Subcutaneous adipose tissue (tissue), 4 donors: Measurements from ENCODE around the gene FN1. TPM values are rescaled to one million over a fixed set of nuclear protein-coding genes. Genes with fewer than 3 reads are reported as not detected.

ENCODE experiments used
- total RNA-seq, 4 donors: library from RNA; depleted of rRNA; stranded (reverse); fragments of >200 nt; gene quantifications; one replicate each; pipeline ENCODE4 v1.1.0, GENCODE V29; 2016
- TF ChIP-seq, protein P1 (sequence below): fragments of 450-650 bp; IDR thresholded peaks from one replicate; pipeline ENCODE4 v1.5.1; 2016; ENCODE audit warnings: low read depth, mild to moderate bottlenecking, control low read depth, antibody characterized with exemption, moderate library complexity

The FN1 gene
- total RNA-seq, 4 donors from 2014 or later, result 80.4 to 1,315 (median 407) TPM

DNA sequence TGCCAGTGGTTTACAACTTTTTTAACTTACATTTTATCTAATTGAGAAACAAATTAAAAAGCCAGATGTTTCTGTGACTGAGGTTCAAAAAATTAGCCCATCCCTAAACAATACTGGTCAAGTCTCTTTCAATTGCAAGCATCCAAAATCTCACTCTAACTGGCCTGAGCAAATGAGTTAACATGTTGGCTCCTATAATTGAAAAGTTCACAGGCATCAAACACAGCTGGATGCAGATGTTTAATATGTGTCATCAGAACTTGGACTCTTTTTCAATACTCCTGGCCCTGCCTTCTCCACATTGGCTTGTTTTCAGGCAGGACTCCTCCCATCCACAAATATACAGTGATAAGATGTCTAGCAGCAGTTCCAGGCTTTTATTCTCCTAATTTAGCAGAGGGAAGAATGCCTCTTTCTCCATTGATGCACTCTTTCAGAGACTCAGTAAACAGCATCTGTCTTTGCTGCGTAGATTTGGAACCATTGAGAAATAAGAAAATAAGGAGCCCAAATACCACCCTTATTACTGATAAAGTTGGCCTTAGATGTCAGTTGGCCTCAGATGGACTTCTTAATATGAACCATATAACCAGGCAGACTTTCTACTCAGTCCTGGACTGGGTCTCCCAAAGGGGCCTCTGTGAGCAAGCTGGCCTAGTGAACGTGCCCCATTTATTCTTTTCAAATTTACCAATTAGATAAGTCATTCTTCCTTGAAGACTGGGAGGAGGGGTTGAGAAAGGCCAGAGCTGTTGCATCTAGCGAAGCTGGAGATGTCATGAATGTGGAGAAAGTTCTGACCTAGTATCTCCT, 30.4 kb upstream of the FN1 start:
- TF ChIP-seq, protein P1, sequence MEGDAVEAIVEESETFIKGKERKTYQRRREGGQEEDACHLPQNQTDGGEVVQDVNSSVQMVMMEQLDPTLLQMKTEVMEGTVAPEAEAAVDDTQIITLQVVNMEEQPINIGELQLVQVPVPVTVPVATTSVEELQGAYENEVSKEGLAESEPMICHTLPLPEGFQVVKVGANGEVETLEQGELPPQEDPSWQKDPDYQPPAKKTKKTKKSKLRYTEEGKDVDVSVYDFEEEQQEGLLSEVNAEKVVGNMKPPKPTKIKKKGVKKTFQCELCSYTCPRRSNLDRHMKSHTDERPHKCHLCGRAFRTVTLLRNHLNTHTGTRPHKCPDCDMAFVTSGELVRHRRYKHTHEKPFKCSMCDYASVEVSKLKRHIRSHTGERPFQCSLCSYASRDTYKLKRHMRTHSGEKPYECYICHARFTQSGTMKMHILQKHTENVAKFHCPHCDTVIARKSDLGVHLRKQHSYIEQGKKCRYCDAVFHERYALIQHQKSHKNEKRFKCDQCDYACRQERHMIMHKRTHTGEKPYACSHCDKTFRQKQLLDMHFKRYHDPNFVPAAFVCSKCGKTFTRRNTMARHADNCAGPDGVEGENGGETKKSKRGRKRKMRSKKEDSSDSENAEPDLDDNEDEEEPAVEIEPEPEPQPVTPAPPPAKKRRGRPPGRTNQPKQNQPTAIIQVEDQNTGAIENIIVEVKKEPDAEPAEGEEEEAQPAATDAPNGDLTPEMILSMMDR, result no peak

- TF ChIP-seq, protein P1, result no peak
Measured at GRCh38 chr2:215465256-215465655, 29.4 kb upstream of the FN1 start.

DNA sequence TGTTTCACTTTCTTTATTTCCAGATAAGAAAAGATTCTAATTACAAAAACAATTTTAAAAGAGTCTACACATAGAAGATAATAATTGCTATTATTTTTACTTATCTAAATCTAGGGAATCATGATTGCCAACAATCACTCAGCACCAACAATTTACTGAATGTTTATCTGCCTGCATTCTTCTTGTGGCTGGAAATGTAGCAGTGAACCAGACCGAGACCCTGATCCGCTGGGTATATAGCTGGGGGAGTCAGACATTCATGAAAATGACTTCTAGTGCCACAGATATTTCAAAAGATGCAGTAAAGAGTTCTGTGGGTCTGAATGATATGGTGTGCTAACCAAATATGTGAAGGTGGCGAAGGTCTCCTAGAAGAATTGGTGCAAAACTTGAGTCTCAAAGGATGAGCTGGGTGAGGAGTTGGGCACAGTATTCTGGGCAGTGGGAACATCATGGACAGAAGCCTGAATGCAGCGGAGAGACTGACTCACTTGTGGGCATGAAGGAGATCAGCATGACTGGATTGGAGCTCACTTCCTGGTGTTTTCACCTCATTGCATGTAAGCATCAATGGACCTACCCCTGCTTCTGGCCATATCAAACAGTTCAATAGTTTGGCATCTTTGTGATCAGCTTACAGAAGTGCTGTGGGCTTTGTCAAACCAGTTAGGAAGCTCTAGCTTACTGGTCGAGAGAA, 26.1 kb upstream of the FN1 start:
- TF ChIP-seq, protein P1, result no peak

GRCh38 chr2:215460682-215461382, 25.0 kb upstream of the FN1 start:
- TF ChIP-seq, protein P1, result no peak

- TF ChIP-seq, protein P1, result no peak
Measured at GRCh38 chr2:215455958-215456357, 20.1 kb upstream of the FN1 start.

- TF ChIP-seq, protein P1, result no peak
Measured at GRCh38 chr2:215454519-215455246, 18.8 kb upstream of the FN1 start.

- TF ChIP-seq, protein P1, result no peak
Measured at GRCh38 chr2:215452725-215453124, 16.9 kb upstream of the FN1 start.
